Measurements from ENCODE around the gene IMMP2L.

IMMP2L gene

GRCh38 chr7:111012799-111013675 is 549.3 kb downstream of the IMMP2L start:
- DNase-seq, result peak; percentile 95

GRCh38 chr7:111012149-111012548 is 550.1 kb downstream of the IMMP2L start:
- DNase-seq, result peak; percentile 29

DNA sequence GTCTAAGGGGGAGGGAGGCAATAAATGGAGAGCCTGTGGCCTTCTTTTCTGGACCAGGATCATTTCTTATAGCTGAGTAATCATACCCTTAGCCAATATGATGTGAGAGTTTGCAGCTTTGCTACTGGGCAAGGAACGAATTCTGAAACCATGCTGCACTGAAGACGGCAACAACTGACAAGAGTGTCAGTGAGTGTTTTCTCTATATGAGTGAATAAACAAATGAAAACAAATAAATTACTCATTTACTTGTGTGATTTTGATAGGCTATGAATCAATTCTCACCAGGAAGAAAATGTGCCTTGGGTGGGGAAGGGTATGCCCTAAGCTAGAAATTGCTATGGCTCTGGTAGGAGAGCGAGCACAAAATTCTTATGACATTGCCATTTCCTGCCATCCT is 550.8 kb downstream of the IMMP2L start:
- DNase-seq, result peak; percentile 86

DNA sequence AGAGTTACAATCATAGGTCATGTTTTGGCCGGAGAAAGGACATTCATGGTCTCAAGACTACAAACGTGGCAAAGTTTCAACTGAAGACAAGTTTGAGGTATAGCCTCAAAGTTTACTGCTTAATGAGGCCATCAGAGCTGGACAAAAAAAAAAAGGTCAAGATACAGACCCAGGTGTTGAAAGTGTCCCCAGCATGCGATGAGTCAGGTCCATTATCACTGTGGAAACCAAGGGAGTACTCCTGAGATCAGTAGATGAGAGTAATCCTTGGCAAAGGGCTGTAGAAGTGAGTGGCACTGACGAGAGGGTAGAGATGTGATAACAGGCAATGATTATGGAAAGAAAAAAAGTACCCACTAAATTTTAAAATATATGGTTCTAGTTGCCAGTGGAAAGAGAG is 551.5 kb downstream of the IMMP2L start:
- peak; percentile 65 for DNase-seq

GRCh38 chr7:111009526-111010040 is 552.7 kb downstream of the IMMP2L start:
- DNase-seq, result no peak

- DNase-seq, result no peak
Measured at GRCh38 chr7:111006691-111007090, 555.6 kb downstream of the IMMP2L start.

DNA sequence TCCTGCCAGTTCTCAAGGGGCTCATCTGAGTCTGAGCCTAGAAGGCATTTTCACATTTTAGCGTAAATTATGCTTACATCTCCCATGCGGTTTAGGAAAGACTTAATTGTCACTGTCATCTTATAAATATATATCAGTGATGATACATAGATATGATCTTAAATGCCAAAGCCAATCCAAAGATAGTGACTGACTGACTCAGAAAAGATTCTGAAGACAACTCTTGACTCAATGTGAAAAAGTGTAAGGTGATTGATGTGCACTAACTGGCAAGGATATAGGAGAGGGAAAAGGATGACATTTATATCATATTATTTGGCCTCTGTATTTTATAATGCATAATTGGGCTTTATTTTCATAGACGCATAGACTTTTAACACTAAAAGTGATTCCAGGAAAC is 556.3 kb downstream of the IMMP2L start:
- DNase-seq, result peak; percentile 51

DNA sequence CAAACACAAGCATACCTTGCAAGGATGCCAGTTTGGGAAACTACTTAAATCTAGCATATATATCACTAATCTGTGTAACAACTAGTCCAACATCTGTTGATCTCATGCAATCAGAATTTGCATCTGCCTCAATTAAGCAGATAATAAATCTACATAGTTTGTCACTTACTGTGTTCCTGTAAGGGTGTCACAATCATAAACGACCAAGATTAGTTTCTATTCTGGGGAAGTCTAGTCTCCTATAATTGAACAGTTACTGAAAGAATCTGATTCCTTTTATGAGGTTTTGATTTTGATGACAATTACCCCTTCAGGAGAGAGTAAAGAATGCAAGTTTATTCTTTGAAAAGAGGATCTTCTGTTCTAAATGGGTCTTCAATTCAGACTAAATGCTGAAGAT is 556.8 kb downstream of the IMMP2L start:
- no peak for DNase-seq

DNA sequence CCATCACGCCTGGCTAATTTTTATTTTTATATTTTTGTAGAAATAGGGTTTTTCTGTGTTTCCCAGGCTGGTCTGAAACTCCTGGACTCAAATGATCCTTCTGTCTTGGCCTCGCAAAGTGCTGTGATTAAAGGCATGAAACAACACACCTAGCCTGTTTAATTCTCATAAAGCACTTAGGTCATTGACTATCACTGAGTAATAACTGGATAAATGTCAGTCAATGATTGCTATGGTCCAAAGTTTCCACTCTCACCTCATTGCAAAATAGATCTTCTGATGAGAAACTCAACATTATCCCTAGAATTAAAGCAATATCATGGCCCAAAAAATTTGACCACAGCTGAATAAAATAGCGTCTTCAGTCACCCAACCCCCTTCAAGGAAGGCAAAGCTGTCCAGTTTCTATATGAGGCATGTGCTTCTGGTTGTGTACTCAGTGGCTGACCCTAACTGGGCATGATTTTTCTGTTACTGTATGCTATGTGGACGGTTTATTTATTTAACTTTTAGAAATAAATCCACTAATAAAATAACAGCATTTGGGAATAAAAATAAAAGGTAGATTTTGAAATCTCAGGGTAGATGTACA is 557.9 kb downstream of the IMMP2L start:
- DNase-seq, result peak; percentile 42

DNA sequence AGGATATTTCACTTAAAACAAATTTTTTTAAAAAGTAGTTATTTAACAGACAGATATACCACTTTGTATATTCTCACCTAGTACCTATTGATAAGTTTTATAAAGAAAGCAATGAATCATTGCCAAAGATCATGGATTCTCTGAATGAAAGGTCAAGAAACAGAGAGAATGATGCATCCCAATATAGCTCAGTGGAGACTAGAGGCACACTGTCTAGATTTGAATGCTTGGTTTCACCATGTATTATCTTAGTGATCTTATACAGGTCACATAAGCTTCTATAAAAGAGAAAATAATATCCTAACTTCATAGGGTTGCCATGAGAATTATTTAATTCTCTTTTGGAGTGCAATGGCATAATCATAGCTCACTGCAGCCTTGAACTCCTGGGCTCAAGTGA is 558.4 kb downstream of the IMMP2L start:
- no peak for DNase-seq

DNA sequence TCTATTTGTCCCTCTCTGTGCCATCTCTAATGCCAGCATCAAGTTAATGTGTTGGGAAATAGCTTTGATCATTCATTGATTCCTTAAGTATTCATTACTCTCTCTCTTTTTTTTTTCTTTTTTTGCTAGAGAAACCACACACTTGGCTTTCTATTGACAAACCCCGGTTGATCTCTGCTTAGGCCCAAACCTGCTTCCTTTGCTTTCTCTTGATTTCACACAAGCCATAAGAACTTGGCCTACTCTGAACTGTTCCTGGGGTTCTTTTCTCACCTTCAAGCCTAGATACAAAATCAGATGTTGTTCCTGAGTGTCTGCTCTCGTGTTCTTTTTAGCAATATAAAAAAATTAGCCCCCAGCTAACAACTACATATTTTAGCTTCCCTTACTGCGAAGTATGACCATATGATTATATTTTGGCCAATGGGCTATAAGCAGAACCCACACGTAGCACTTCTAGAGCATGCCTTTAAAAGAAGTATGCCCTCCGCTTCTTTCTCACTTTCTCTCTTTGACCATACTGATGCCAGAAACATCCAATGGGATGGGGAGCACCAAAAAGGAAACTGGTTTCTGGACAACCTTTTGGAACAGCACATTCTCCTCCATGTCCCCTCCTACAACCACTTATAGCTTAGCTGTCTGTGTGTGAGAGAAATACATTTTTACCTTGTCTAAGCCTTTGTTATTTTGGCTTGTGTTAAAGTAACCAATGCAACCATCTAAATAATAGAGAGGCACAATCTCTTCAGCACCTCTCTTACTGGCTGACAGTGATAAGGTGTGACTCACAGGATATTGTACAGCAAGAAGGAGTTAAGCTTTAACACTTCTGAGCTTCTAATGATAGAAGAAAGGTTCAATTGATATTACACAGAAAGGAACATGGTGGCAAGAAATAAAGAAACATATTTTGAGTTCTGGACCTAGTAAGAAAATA is 568.0 kb downstream of the IMMP2L start:
- no peak for DNase-seq

DNA sequence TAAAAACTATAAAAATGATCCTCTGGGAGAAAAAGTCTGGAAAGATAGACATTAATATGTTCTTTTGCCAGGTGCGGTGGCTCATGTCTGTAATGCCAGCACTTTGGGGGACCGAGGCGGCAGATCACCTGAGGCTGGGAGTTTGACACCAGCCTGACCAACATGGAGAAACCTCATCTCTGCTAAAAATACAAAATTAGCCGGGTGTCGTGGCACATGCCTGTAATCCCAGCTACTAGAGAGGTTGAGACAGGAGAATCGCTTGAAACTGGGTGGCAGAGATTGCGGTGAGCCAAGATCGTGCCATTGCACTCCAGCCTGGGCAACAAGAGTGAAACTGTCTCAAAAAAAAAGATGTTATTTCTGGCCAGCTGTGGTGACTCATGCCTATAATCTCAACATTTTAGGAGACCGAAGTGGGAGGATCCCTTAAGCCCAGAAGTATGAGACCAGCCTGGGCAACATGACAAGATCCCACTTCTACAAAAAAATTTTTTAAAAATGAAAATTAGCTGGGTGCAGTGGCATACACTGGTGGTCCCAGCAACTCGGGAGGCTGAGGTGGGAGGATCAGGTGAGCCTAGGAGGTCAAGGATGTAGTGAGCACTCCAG is 573.3 kb downstream of the IMMP2L start:
- no peak for DNase-seq

GRCh38 chr7:110988348-110988747 is 573.9 kb downstream of the IMMP2L start:
- DNase-seq, result no peak

DNA sequence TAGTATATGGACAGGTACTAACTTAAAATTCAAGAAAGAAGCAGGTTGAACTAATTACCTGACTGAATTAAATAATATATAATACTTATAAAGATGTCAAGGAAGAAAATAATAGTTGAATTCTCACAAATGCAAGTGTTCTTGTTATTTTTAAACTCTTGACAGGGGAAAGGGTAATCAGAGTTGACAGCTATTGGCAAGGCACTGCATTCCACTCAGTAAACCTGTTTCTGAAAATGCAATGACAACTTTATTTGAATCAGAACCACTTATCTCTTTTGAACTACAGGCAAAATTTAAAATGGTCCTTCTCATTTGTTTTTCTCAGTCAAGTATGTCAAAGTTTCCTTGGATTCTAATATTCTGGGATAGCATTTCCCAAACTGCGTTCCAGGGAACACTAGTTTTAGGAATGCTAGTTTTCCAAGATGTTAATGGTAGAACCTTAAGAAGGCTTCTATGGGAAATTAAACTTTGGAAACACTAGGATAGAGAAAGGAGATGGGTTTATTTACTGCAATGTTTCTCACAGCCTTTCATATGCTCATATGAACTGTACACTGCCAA is 575.1 kb downstream of the IMMP2L start:
- no peak for DNase-seq

DNA sequence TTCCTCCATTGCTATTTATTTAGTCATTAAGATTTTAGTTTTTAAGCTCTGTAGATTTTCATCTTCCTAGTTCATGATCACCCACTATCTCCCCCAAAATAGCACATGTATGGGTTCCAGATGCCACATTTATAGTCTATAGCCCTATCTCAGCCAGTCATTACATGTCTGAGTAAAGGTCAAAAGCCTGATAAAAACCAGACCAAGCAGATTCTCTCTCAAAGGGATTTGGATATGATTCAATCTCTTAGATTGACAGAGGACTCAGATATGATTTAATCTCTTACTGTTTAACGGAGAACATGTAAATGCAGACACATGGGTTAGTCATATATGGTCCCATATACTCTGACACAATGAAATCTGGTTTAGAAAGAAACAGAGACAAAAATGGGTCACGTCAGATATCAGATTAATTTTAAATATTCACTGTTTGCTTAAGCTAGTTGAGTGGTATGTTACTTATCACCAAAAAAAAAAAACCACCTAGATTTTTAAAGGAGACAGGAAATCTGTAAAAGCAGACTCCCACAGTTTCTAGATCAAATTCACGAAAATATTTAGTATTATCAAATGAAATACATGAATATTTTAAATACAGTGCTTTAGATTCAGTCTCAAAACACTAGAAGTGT is 578.4 kb downstream of the IMMP2L start:
- no peak for DNase-seq

- peak; percentile 68 for DNase-seq
Measured at GRCh38 chr7:110977127-110977737, 585.1 kb downstream of the IMMP2L start.

DNA sequence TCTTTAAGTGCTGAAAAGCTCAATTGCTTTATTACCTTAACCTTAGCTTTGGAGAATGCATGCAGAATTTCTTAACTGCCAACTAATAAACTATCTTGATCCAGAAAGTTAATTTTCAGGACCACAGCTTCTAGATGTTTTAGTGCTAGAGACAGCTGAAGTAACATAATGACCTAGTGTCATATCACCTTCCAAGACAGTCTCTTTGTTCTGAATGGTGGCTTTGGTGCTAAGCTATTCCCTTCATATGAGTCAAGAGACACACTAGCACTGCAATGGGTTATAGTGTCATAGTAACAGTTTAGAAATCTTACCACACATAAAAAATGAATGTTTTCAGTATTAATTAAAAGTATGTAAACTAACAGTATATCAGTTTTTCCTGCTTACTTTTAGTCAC is 586.8 kb downstream of the IMMP2L start:
- no peak for DNase-seq

DNA sequence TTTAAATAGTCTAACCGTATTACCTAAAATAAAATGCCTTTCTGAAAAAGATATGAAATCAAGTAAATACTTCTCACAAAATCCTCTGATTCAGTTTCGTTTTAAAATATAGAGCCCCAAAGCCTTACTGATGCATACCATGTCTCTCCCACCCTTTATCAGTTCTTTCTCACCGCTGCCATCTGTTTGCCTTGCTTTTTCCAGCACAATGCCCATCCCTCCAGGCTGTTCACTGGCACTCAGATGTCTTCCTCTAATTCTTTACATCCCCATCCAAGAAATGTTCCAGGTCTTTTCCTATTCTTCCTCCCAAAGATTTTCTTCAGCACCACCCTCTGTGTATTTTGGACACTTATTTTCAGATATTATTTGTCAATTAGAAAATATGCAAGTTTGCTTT is 587.9 kb downstream of the IMMP2L start:
- DNase-seq, result no peak

DNA sequence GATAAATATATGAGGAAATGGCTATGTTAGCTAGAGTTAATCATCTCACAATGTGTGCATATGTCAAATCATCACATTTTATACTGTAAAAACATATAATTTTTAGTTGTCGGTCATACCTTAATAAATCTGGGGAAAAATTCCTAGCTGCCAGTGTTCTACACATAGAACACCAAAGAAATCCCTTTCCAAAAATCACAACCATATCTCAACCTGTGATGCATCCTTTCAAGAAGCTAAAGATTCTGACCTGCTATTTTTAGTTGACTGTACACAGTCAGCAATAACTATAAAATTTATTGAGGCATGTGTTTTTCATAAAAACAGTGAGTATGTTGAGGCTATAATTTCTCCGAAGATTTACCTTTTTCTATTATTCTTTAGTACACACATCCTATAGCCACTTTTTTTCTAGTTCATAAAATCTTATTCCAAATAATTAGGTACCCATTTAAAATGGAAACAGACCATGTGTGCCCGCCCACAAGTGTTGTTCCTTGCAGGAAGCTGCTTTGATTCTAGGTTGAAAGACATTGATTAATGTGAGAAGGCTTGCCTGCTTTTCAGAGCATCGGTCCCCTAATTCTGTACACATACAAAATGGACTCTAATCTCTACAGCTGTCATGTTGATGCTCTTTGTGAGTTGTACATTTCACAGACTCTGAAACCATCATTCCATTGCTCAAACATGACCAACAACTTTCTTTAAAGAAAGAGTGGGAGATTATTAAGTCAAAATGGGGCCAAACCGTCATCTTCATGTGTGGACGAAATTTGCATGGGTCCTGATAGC is 588.9 kb downstream of the IMMP2L start:
- no peak for DNase-seq

DNA sequence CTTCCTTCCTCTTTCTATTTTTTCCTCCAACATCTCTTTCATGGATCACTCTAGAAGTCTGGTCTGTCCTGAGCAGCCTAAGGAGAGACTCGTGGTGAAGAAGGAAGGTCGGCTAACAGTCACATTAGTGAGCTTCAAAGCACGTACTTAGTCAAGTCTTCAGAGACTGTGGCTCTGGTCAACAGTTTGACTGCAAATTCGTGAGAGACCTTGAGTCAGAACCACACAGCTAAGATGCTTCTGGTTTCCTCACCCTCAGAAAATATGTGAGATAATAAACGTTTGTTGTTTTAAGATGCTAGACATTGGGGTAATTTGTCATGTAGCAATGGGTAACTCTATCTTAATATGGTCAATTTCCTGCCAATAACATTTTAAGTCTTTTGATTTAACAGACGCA is 597.5 kb downstream of the IMMP2L start:
- DNase-seq, result no peak

DNA sequence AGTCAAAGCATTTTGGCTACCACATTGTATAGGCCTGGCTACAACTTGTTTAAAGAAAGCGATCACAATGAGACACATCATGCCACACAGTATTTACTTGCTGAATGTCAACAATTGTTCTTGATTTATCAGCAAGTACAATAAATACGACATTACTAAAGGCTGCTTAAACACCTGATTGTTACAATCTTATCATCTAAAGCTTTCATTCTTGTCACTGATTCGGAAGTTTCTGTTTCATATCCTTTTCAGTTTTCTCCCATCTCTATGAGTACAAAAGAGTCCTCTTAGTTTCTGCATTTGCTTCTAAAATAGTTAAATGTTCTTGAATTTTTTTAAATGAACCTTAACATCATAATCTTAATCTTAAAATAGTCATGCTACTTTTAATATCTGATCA is 599.5 kb downstream of the IMMP2L start:
- no peak for DNase-seq

Data from activated CD4-positive, alpha-beta T cell treated with anti-CD3 and anti-CD28 coated beads, Interleukin-2, amount 50 U/mL, for 16 hours (primary cell).